ACC112 (cell line): ENCODE results near the gene RAD51B.
A peak's percentile ranks its signal among the peaks of the same experiment; 100 is the strongest.

Experiments used
- H2AFZ ChIP-seq: fragments of 200-600 bp; sonication (generic); one replicate; pipeline ENCODE4 v1.6.0; 2017; ENCODE audit warnings: antibody characterized with exemption, low read length; ENCODE audit not compliant: unreplicated experiment
- H3K27ac ChIP-seq: fragments of 200-600 bp; sonication (generic); 2 replicates; pipeline ENCODE4 v1.5.1; 2014; ENCODE audit warnings: low read depth, mild to moderate bottlenecking, antibody characterized with exemption, low read length, moderate library complexity
- H3K27me3 ChIP-seq: fragments of 200-600 bp; sonication (generic); 2 replicates; pipeline ENCODE4 v1.6.1; 2014; ENCODE audit warnings: mild to moderate bottlenecking, antibody characterized with exemption, low read length, moderate library complexity, mixed read lengths; ENCODE audit not compliant: insufficient read depth
- H3K36me3 ChIP-seq: fragments of 200-600 bp; sonication (generic); 2 replicates; pipeline ENCODE4 v1.6.1; 2016; ENCODE audit warnings: mild to moderate bottlenecking, antibody characterized with exemption, low read length, moderate library complexity, mixed read lengths; ENCODE audit not compliant: insufficient read depth
- H3K4me1 ChIP-seq: fragments of 200-600 bp; sonication (generic); one replicate; pipeline ENCODE4 v1.6.1; 2016; ENCODE audit warnings: low read length, mixed read lengths; ENCODE audit not compliant: insufficient read depth, unreplicated experiment, control insufficient read depth
- H3K4me3 ChIP-seq: fragments of 200-600 bp; sonication (generic); 2 replicates; pipeline ENCODE4 v1.5.1; 2014; ENCODE audit warnings: mild to moderate bottlenecking, low read depth, low read length
- H3K79me2 ChIP-seq: fragments of 200-600 bp; sonication (generic); one replicate; pipeline ENCODE4 v1.6.0; 2016; ENCODE audit warnings: low read length; ENCODE audit not compliant: control insufficient read depth, unreplicated experiment, insufficient read depth

RAD51B gene

GRCh38 chr14:68510201-68511128 lies 690.9 kb downstream of the RAD51B start:
- Histone ChIP-seq H3K27me3 (no peaks in the 10 kb centered on the region), H3K4me1 (peaks cover 35% of the 10 kb centered on the region), H3K79me2 (no peaks in the 10 kb centered on the region), H3K4me3 (no peak overlapping the region), H3K27ac (no peak overlapping the region), H3K36me3 (no peaks in the 10 kb centered on the region), H2AFZ (peak overlapping the region; percentile 22)

GRCh38 chr14:68511129-68512047 lies 691.8 kb downstream of the RAD51B start:
- Histone ChIP-seq H3K79me2 (no peaks in the 10 kb centered on the region), H2AFZ (no peak overlapping the region), H3K4me3 (no peak overlapping the region), H3K4me1 (peaks cover 28% of the 10 kb centered on the region), H3K36me3 (no peaks in the 10 kb centered on the region), H3K27ac (no peak overlapping the region), H3K27me3 (no peaks in the 10 kb centered on the region)

GRCh38 chr14:68512088-68512487 lies 692.5 kb downstream of the RAD51B start:
- H3K4me1 ChIP-seq: peaks cover 25% of the 10 kb centered on the region
- H2AFZ ChIP-seq: no peak overlapping the region
- H3K79me2 ChIP-seq: no peaks in the 10 kb centered on the region
- no peaks in the 10 kb centered on the region for H3K36me3 ChIP-seq
- no peak overlapping the region for H3K27ac ChIP-seq
- H3K4me3 ChIP-seq: no peak overlapping the region
- no peaks in the 10 kb centered on the region for H3K27me3 ChIP-seq

GRCh38 chr14:68513137-68513536 lies 693.6 kb downstream of the RAD51B start:
- Histone ChIP-seq H3K27ac (no peak overlapping the region), H2AFZ (no peak overlapping the region)

GRCh38 chr14:68513838-68514607 lies 694.4 kb downstream of the RAD51B start:
- Histone ChIP-seq H3K79me2 (no peaks in the 10 kb centered on the region), H3K36me3 (no peaks in the 10 kb centered on the region), H3K27ac (no peak overlapping the region), H2AFZ (no peak overlapping the region), H3K27me3 (no peaks in the 10 kb centered on the region), H3K4me1 (peaks cover 26% of the 10 kb centered on the region), H3K4me3 (no peak overlapping the region)

More at GRCh38 chr14:68513137-68513536, 693.6 kb downstream of the RAD51B start:
- H3K36me3 ChIP-seq: no peaks in the 10 kb centered on the region
- H3K79me2 ChIP-seq: no peaks in the 10 kb centered on the region
- no peaks in the 10 kb centered on the region for H3K27me3 ChIP-seq
- no peak overlapping the region for H3K4me3 ChIP-seq
- H3K4me1 ChIP-seq: peaks cover 25% of the 10 kb centered on the region

- H2AFZ ChIP-seq: no peak overlapping the region
- H3K4me1 ChIP-seq: peaks cover 27% of the 10 kb centered on the region
- no peak overlapping the region for H3K4me3 ChIP-seq
- no peaks in the 10 kb centered on the region for H3K36me3 ChIP-seq
- H3K27me3 ChIP-seq: no peaks in the 10 kb centered on the region
- no peak overlapping the region for H3K27ac ChIP-seq
- H3K79me2 ChIP-seq: no peaks in the 10 kb centered on the region
These were observed 695.1 kb downstream of the RAD51B start for GRCh38 chr14:68514608-68515194.

GRCh38 chr14:68516342-68516741 lies 696.8 kb downstream of the RAD51B start:
- no peak overlapping the region for H3K27ac ChIP-seq
- no peaks in the 10 kb centered on the region for H3K27me3 ChIP-seq
- H3K4me3 ChIP-seq: no peak overlapping the region
- H2AFZ ChIP-seq: no peak overlapping the region
- H3K79me2 ChIP-seq: no peaks in the 10 kb centered on the region
- H3K4me1 ChIP-seq: peaks cover 13% of the 10 kb centered on the region
- no peaks in the 10 kb centered on the region for H3K36me3 ChIP-seq

GRCh38 chr14:68518166-68518565 lies 698.6 kb downstream of the RAD51B start:
- no peak overlapping the region for H2AFZ ChIP-seq
- H3K27ac ChIP-seq: no peak overlapping the region
- no peaks in the 10 kb centered on the region for H3K79me2 ChIP-seq
- no peak overlapping the region for H3K4me3 ChIP-seq
- H3K4me1 ChIP-seq: peaks cover 20% of the 10 kb centered on the region
- H3K36me3 ChIP-seq: no peaks in the 10 kb centered on the region
- H3K27me3 ChIP-seq: no peaks in the 10 kb centered on the region

GRCh38 chr14:68518761-68519670 lies 699.4 kb downstream of the RAD51B start:
- Histone ChIP-seq H3K4me3 (no peak overlapping the region), H2AFZ (no peak overlapping the region), H3K27me3 (no peaks in the 10 kb centered on the region), H3K79me2 (no peaks in the 10 kb centered on the region), H3K36me3 (no peaks in the 10 kb centered on the region), H3K4me1 (peaks cover 25% of the 10 kb centered on the region), H3K27ac (no peak overlapping the region)
